NCI-H446 (cell line): Measurements from ENCODE around the gene ABT1.

Source experiments
- DNase-seq, 2 experiments: peaks; one replicate each; lab custom pipeline; 2025; lab: John Stamatoyannopoulos, UW

ABT1 gene

DNA sequence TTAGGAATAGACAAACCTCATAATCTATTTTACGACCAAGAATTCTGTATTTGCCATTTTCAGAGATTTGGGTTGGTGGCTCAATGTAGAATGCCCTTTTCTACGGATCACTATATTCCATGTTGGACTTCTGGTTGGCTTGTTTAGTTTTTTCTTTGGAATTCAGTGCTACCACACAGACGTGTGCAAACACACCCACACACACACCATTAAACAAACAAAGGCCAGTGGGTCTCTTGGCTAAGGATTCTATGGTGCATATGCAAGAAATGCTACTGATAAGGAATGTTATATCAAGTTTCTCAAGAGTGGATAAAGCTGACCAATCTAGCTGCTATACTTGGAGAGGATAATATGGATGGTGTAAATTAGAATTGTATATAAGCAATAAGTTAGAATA is 8.0 kb downstream of the ABT1 start:
- DNase-seq, result no peak

DNA sequence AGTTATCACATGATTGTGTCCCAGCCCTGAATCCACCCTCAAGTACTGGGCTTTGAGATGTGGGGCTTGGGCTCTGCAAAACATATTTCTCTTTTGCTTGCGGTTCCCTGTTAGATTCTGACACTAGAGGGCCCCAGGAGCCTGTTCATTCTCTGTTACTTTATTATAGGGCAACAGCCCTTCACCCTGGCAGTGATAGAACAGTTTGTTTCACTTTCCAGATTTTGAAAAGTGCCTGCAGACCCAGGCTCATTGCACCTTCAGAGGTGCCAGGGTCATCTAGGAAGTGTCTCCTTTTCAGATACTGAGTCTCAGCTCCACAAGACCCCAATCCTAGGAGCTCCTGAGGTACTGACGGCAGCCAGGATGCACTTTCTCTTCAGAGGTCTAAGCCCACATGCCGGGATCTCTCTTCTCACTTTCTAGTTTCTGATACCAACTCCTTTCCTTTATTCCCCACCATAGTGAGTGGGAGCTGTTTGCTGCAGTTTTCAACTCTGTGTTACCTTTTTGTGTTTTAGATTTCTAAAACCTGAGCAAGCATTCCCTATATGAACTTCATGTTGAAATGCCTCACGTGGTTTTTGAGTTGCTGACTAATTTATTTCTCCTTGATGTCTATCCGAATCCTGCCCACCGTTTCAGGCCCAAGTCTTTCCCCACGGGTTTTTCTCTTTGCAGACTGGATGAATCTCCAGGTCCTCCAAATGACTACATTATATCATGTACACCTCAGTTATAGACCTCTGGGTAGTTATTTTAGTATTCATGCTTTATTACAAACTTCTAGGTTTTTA is 10.9 kb downstream of the ABT1 start:
- DNase-seq, result peak; percentile 8 to 67

DNA sequence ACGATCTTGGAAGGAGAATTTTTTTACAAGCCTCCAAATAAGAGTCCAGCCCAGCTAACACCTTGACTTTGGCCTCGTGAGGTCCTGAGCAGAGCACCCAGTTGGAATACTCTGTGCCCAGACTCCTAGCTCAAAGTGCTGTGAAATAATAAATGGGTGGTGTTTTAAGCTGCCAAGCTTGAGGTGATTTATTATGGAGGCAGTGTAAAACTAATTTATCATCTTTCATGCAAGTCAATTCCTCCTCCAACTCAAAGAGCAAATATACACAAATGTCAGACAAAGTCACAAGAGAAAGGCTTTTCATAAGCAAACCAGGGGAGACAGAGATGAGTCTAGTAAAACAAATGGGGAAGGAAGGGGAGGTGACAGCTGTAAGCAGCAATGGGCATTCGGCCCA is 12.7 kb downstream of the ABT1 start:
- DNase-seq, result no peak

DNA sequence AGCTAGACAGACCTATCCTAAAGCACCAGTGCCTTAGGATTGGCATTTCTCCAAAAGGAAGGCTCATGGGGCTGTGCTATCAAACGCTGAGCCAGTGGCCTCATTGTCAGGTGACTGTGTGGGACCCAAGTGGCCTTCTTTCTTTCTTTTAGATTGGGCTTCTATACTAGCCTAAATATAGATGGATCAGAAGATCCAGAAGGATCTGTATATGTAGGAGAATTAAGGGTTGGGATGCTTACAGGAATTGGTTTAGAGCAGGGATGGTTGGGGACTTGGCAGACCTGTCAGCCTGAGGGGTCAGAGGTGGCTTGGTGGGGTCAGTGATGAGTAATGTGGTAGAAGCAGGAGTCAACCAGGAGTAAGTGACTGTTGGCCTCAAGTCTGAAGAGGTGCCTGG is 14.8 kb downstream of the ABT1 start:
- DNase-seq, result no peak

DNA sequence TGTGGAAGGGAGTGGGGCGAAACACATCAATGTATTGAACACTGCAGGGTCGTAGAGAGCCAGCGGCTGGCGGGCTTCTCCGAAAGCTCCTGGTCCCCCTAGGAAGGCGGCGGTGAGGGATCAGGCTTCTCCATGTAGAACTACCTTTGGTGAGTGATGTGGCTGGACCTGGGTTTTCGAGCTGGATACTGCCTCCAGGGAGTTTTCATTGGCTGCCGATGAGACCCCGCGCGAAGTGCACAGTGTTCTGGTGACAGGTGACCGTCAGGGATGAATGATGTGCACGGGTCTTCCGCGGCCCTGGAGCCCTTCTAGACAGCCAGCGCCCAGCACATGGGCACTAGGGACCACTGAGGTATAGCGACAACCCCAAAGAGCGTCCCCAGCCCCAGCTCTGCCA is 16.4 kb downstream of the ABT1 start:
- DNase-seq, result no peak

DNA sequence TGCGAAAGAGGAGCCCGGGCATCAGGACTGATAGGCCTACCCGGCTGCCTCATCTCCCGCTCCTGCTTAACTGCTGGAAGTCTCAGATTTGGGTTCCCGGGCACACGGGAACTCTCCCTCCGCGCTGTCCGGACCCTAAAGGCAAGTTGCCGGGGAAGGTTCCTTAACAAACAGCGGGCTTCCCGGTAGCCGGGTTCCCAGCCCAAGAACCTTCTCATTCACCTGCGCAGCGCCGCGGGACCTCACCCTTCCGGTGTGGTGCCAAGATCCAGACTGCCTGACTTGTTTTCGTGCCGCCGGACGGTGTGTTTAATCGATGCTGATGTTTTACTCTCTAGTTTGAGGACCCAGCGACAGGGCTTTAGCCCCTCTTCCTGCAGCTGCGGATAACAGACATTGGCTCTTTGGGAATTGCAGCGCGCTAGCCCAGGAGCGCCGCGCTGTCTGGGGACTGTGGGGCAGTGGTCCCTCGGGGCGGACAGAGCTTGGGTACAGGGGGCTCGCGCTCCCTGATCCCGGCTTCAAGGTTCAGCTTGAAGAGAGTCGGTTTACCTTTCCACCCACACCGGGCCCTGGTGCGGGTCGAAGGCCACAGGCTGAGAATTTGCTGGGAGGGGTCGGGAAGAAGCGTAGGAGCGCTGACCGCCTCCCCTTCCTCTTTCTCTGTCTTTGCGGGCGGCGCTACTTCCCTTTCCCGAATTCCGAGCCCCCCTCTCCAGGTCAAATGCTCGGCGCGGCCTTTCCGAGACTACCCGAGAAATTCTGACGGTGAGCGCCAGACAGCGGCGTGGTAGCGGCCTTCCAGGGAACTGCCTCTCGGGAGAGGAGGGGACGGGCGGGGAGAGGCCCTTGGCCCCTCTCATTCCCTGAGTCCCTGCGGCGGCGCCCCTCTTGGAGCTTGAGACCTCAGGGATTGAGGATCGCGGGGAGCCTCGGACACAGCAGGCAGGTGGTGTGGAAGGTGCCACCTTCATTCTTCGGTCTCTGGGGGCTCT is 17.2 kb downstream of the ABT1 start:
- DNase-seq, result no peak

DNA sequence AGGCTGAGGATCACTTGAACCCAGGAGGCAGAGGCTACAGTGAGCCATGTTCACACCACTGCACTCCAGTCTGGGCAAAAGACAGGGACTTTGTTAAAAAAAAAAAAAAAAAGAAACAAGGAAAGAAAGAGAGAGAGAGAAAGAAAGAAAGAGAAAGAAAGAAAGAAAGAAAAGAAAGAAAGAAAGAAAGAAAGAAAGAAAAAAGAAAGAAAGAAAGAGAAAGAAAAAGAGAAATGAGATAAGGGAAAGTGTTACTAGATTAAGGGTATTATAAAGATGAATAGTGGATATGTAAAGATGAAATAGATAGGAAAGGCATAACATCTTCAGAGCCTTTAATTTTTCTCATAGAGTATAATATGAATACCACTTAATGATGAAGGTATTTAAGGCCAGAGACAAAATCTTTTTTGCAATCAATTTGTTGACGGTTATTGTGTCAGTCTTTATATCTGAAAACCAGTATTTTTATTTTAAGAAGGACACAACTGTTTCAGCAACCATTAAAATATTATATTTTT is 26.6 kb downstream of the ABT1 start:
- DNase-seq, result no peak

DNA sequence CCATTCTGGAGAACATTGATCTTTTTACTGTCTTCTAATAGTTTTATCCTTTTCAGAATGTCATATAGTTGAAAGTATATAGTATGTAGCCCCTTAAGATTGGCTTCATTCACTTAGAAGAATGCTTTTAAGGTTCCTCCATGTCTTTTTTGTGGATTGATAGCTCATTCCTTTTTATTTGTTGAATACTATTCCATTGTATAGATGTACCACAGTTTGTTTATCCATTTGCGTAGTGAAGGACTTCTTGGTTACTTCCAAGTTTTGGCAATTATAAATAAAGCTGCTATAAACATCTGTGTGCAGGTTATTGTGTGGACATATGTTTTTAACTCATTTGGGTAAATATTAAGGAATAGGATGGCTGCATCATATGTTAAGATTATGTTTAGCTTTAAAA is 27.8 kb downstream of the ABT1 start:
- DNase-seq, result no peak

DNA sequence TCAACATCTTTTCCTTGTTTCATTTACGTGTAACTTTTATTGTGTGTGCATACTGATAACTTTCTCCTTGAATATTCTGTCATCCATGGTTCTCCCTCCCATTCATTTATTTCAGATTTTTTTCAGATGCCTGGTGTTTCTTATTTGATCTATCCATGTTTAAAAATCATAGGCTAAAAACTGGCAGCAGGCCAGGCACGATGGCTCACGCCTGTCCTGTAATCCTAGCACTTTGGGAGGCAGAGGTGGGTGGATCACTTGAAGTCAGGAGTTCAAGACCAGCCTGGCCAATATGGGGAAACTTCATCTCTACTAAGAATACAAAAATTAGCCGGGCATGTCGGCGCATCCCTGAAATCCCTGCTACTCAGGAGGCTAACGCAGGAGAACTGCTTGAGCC is 31.1 kb downstream of the ABT1 start:
- DNase-seq, result no peak

DNA sequence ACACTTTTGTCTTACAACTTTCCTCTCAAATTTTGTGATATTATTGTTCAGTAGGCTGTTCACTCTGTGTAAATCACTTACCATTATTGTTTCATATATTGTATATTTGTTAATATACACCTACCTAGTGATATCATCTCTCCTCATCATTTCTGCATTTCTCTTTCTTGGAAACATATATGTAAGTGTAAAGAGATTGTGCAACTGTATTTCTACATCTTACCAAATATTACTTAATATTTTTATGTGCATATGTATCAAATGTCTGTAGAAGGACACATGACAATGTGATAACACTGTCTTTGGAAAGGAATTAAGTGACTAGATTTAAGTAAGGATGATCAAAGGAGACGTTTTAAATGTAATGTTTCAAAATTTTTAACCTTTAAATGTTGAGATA is 32.6 kb downstream of the ABT1 start:
- DNase-seq, result no peak

DNA sequence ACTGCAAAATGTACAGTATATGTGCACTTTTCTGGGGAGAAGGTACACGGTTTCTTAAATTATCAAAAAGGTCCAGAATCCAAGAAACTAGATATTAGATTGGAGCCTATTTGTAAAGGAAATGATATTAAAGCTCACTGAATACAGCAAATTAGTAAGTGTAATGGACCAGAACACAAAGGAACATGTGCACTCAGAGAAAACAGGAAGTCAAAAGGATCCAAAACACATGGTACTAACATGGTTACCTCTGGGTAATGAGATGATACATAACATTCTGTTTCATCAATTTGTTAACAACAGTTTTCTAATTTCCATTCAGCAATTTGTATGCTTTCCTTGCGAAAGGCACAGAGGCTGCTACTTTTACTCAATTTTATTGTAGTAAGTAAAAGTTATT is 44.1 kb downstream of the ABT1 start:
- DNase-seq, result no peak

DNA sequence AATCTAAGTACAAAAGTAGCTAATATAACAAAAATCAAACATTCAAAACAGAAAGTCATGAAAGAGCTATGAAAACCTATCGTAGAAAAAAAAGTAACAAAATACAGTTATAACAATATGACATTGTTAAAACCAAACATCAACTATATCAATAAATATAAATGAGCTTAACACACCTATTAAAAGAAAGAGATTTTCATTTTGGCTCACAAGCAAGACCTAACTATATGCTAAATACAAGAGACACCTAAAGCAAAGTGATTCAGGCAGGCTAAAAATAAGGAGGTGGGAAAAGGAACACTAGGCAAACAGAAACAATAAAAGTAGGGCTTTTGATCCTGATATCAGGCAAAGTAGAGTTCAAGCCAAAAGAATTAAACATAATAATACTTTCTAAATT is 49.3 kb downstream of the ABT1 start:
- no peak for DNase-seq
